Epithelial cell of esophagus (primary cell): Measurements from ENCODE around the gene SND1.

Experiments used
- DNase-seq: peaks from one replicate; pipeline ENCODE4 v3.0.0; 2010; ENCODE audit warnings: low read depth
- H3K4me3 ChIP-seq: 2 replicates; pipeline ENCODE4 v1.5.1; 2011; ENCODE audit warnings: mild to moderate bottlenecking, low read length, control low read depth
- TF ChIP-seq, protein P1 (sequence below): IDR thresholded peaks from 2 replicates; pipeline ENCODE4 v1.5.1; 2011; ENCODE audit warnings: low read depth, mild to moderate bottlenecking, low read length, control low read depth, inconsistent platforms; ENCODE audit not compliant: insufficient read depth; ENCODE audit errors: missing control alignments

The SND1 gene

DNA sequence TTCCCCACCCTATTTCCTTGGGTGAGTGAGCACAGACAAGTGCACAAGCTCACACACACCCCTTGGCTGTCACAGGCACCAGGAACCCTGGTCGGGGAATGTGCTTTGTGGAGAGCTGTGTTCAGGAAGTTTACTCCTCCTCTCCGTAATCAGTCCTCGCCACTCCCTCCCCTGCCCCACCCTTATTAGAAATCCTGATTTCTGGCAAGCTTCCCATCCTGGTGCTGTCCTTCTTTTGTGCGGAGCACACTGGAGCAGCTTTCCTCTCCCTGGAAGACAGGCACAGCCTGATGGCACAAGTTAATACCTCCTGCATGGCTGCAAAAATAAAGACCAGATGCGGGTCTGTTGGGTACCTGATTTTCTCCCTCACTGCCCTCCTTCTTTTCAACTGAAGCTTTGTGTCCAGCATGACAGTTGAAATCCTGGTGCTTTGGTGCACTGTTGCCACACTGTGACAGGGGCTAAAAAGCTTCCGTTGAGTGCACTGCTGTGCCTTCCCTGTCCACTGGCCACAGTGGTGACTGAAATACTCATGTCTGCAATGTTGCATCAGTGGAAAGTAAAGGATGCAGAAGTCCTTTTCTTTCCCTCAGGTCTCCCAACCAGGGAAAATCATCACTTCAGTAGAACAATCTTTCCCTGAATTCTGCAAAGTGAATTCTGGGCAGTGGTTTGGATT is 324.2 kb downstream of the SND1 start:
- DNase-seq = peak; percentile 77
- no peak overlapping the region for H3K4me3 ChIP-seq
- TF ChIP-seq, protein P1, sequence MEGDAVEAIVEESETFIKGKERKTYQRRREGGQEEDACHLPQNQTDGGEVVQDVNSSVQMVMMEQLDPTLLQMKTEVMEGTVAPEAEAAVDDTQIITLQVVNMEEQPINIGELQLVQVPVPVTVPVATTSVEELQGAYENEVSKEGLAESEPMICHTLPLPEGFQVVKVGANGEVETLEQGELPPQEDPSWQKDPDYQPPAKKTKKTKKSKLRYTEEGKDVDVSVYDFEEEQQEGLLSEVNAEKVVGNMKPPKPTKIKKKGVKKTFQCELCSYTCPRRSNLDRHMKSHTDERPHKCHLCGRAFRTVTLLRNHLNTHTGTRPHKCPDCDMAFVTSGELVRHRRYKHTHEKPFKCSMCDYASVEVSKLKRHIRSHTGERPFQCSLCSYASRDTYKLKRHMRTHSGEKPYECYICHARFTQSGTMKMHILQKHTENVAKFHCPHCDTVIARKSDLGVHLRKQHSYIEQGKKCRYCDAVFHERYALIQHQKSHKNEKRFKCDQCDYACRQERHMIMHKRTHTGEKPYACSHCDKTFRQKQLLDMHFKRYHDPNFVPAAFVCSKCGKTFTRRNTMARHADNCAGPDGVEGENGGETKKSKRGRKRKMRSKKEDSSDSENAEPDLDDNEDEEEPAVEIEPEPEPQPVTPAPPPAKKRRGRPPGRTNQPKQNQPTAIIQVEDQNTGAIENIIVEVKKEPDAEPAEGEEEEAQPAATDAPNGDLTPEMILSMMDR = no peak

DNA sequence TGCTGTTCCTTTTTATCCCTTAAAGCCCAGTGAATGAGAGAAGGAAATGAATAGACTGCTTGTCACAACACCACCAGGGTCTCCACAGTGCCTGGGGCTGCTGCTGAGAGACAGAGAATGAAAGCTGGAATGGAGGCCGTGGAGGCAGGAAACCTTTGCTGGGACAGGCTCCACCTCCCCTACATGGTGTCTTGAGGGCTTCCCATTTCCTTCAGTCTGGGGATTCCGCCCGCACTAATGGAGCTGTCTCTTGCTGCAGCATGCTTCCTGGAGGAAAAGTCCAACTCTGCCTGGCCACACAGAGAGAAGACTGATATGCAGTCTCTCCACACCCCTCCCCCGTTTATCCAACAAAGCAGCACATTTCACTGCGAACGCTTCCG is 324.7 kb downstream of the SND1 start:
- TF ChIP-seq, protein P1 = no peak
- DNase-seq = no peak
- H3K4me3 ChIP-seq = no peak overlapping the region

DNA sequence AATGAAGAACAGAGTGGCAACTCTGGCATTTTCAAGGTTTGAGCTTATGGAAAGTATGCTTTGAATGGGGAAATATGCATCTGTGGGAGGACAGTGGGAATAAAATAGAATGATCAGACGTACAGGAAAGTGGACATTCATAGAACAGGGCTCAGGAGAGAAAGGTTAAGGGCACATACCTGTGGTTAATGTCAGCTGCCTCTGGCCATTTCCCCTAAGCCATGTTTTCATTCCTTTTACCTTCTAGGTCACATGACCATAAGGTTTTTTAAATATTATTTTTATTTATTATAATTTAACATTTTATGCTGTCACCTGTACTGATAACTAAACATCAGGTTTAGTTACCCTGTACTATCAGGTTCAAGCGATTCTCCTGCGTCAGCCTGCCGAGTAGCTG is 326.4 kb downstream of the SND1 start:
- TF ChIP-seq, protein P1 = no peak
- no peak for DNase-seq

DNA sequence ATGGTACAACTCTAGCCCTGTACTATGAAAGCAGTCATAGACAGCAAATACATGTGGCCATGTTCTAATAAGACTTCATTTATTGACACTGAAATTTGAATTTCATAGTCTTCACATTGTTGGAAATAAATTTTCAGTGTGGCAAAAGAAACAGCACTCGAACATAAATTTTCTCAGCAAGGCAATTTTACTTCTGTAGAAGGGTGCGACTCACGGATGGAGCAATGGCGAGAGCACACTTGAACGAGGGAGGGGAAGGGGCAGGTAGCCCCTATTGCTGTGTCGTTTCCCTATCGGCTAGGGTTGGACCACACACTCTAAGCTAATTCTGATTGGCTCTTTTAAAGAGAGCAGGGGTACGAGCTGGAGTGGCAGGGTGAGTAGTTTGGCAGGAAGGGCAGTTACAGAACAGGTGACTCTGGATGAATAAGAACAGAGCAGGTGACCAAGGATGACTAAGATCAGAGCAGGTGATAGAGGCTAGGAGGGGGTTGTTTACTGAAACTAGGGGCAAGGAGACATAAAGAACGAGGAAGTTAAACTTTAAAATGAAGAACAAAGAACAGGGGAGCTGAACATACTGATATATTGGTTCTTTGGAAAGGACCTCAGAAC is 327.2 kb downstream of the SND1 start:
- no peak for DNase-seq
- no peak overlapping the region for H3K4me3 ChIP-seq
- TF ChIP-seq, protein P1 = no peak

More for the DNA sequence above, 326.4 kb downstream of the SND1 start:
- no peak overlapping the region for H3K4me3 ChIP-seq

DNA sequence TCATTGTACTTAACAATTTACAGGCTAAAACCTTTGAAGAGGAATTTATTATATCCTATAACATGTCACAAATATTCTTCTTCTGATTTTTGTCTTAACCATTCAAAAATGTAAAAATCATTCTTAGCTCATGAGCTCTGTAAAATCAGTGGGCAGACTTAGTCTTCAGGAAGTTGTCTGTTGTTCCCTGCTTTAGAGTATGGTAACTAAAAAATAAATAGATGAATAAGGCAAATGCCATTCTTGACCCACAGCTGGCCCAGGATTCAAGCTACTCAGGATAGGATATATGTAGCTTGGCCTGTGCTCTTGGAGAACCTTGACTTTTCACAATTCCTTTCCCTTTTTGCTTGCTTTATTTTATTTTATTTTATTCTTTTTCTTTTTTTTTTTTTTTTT is 327.7 kb downstream of the SND1 start:
- no peak overlapping the region for H3K4me3 ChIP-seq
- TF ChIP-seq, protein P1 = no peak

DNA sequence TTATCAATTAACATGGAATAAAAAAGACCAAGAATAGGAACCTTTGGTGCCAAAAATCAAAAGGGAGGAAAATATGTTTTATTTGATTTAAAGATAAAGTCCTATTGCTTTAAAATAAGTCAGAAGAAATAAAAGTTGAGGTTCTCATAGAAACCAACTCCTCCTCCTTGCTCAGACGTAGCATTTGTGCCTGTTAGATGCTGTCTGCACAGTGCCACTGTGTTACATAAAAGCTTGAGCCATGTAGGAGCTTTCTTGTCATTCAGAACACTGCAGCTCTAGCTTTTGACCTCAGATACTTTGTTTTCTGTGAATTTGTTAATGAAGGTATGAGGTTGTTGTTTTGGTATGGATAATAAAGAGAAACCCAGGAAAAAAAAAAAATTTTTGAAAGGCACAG is 328.9 kb downstream of the SND1 start:
- no peak for DNase-seq
- TF ChIP-seq, protein P1 = no peak
- no peak overlapping the region for H3K4me3 ChIP-seq

More for the DNA sequence above, 327.7 kb downstream of the SND1 start:
- DNase-seq = no peak

DNA sequence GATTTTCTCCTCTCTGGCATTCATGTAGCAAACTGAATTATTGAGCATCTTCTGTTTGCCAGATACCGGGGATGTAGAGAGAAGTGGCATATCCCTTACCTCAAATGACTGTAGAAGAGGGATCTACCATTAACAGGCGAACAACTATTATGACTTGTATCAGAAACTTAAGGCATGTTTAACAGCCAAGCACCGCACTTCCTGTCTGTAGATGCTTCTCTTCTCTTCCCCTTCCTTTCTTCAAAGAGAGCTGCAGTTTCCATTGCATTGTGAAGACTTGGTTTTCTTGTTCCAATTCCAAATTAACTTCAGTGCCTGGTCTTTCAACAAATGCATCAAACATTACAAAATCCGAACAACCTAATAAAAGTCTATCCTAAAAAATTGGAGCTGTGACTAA is 330.0 kb downstream of the SND1 start:
- DNase-seq = no peak
- H3K4me3 ChIP-seq = no peak overlapping the region
- TF ChIP-seq, protein P1 = no peak
